Prostate gland (tissue), 2 donors: ENCODE measurements around the gene SIK2.

Experiments
- CTCF ChIP-seq, 4 experiments: fragments of 200-600 bp in 2 of 4; fragments of 450-650 bp in 2 of 4; sonication (generic) in 2 of 4; IDR thresholded peaks; 1 replicate in 3 of 4; 2 replicates in 1 of 4; pipeline ENCODE4 v1.5.1; 2016 to 2019; ENCODE audit warnings: antibody characterized with exemption in 4 of 4, mild to moderate bottlenecking in 2 of 4, moderate library complexity in 2 of 4
- POLR2AphosphoS5 ChIP-seq: sonication (generic); formaldehyde crosslinking; IDR thresholded peaks from one replicate; pipeline ENCODE4 v1.6.1; 2017; ENCODE audit warnings: antibody characterized with exemption

- TF ChIP-seq CTCF (IDR thresholded peaks at IDR 0.05) (no peak), POLR2AphosphoS5 (no peak)
Observed at GRCh38 chr11:111675891-111676290, 73.6 kb downstream of the SIK2 start.
